NCI-H2196 (cell line): ENCODE results near the gene ADGRG7.
A peak's percentile ranks its signal among the peaks of the same experiment; 100 is the strongest.

ENCODE experiments used
- DNase-seq: peaks from one replicate; lab custom pipeline; 2025; ENCODE audit not compliant: unreplicated experiment; lab: John Stamatoyannopoulos, UW

Gene ADGRG7

DNA sequence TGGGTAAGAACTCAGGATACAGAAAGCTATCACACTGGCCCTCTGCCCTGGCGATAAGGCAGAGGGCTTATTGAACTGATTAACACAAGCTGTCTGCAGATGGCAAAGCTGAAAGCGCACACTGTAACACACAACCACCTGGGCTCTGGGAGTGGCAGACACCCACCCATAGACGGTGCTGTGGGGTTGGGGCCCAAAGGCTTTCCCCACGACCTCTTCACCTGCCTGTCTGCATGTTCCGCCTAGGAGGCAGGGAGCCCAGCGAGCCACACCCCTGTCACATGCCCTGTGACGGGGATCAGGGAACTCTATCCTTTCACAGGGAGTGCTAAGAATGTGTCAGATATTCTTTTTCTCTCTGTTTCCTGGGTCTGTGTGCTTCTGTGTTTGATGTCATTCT, 87.8 kb downstream of the ADGRG7 start:
- DNase-seq: no peak

DNA sequence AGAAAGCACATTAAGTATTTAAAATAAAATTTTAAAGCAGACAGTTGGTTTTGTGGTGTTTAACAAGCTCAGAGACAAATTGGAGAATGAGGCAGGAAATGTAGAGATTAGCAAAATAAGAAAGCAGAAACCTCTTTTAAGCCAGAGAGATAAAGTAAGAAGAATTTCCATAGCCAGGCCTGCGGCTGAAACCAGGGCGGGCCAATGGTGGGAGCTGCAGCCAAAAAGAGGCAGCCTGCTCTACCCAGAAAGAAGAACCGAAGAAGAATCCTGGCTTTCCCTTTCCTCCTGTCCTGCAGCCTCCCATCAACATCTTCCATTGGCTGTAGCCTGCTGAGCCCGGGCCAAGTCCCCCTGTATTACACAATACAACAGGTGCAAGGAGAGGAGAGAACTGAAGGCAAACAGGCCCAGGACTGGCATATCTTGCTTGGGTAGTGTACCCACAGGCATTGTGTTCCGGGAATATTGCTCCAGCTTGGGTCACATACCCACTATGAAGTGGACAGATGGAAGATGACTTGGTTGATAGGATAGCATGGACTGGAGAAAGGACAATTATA, 88.4 kb downstream of the ADGRG7 start:
- DNase-seq: no peak

DNA sequence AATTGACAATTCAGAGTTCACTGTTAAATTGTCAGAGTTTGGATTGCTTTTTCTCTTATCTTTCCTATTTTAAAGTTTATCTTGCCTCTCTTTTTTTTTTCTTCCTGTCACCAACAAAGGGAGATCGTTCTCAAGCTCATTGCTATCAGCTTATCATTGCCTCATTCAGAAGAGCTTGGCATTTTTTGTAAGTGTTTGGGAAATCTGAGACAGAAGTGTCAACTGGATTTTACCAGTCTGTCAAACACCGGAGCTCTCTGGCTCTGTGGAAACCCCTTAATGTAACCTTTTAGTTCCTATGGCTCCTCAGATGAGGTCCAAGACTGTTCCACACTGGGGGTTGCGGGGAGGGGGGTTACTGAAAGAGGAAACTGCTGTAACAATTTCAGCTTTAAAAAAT, 89.3 kb downstream of the ADGRG7 start:
- DNase-seq: no peak

DNA sequence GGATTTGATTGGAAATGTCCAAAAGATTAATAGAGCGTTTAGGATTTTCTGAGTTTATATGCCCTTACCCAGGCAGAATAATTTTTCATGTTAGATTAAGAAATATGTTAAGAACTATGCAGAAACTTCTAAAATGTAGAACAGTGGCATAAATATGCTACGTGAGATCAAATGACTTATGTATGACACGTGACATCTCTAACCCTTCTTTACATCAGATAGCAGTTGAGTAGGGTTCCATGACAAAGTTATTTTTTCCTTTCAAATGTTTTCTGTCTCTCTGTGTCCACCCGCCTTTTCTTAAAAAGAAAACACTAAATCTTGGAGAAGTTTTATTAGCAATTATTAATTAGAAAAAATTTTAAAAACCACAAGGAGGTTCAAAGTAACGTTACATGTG, 91.3 kb downstream of the ADGRG7 start:
- DNase-seq: no peak

DNA sequence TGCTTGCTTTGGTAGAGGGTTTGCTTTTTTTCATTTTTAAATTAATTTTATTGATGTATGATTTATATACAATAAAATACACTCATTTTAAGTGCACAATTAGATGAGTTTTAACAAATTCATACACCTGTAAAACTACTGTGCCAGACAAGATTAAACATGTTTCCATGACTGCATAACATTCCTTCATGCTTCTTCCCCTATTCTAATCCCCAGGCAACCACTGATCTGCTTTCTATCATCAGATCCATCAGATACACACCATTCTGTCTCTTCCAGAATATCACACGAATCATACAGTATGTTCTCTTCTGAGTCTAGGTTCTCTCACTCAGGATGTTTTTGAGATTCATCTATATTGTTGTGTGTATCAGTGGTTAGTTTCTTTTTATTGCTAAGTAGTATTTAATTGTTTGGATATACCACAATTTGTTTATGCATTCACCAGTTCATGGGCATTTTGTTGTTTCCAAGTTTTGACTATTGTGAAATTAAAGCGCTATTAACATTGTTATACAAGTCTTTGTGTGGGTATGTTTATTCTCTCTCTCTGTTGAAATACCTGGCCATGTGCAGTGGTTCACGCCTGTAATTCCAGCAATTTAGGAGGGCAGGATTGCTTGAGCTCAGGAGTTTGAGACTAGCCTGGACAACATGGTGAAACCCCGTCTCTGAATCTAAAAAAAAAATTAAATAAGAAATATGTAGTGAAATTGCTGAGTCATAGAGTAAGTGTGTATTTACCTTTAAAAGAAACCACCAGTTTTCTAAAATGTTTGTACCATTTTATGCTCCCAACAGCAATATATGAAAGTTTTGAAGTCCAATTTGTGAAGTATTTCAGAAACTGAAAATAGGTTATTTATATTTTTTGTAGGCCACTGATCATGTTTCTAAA, 92.9 kb downstream of the ADGRG7 start:
- no peak for DNase-seq

DNA sequence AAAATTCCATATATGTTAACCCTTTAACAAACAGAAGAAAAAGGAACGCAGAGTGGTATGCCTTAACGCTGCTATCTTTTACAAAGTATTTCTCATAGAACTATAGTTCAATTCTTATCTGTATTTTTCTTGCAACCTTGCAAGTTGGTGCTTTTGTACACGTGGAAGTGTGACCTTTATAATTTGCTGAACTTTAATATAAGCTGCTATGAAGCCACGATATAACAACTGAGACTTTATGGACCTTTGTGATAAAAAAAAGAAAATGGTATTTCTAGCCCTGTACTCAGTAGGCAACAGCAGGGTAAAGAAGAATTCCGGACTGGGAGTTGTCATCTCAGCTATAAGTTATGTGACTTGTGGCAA, 93.6 kb downstream of the ADGRG7 start:
- no peak for DNase-seq

DNA sequence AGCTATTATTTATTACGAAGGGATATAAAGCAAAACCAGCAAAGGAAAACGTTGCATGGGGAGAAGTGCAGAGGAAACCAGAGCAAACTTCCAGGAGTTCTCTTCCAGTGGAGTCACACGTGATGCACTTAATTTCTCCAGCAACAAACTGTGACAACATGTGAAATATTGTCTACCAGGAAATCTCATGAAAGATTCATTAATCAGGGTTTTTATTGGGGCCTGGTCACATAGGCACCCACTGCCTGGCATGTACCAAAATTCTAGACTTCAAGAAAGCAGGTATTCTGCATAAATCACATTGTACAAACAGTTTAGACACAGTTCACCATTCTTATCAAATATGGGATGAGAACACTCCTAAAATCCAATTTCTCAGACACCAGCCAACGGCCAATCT, 94.5 kb downstream of the ADGRG7 start:
- no peak for DNase-seq

DNA sequence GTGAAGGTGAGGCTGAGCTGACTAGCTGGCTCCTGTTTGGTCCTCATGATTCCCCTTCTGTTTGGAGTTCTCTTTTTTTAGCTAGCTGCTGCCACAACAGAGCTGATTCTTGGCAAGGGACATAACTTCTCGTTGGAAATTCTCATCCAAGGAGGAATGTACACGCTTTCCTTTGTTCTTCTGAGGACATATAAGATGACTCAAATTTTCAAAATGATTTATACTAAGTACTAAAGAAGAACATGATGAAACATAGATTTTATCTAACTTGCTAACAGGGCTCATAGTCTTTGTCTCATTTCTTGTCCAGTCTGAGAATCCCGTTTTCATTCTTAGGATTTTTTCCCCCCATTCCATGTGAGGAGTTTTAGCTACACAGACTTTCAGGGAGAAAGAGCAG, 97.0 kb downstream of the ADGRG7 start:
- no peak for DNase-seq

DNA sequence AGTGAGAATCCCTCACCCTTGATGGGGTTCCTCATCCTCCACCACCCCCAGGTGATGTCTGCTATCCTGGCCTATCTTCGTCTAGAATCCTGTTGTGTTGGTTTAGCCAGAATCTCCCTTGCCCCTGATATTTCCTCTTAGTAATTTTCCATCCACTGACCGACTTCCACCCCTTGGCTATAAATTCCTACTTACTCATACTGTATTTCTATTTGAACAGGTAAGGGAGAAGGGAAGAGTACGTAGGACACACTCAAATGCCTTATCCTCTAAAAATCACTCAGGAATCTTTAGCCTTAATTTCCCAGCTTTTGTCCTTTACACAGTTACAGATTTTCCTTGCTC, 99.2 kb downstream of the ADGRG7 start:
- DNase-seq: no peak

DNA sequence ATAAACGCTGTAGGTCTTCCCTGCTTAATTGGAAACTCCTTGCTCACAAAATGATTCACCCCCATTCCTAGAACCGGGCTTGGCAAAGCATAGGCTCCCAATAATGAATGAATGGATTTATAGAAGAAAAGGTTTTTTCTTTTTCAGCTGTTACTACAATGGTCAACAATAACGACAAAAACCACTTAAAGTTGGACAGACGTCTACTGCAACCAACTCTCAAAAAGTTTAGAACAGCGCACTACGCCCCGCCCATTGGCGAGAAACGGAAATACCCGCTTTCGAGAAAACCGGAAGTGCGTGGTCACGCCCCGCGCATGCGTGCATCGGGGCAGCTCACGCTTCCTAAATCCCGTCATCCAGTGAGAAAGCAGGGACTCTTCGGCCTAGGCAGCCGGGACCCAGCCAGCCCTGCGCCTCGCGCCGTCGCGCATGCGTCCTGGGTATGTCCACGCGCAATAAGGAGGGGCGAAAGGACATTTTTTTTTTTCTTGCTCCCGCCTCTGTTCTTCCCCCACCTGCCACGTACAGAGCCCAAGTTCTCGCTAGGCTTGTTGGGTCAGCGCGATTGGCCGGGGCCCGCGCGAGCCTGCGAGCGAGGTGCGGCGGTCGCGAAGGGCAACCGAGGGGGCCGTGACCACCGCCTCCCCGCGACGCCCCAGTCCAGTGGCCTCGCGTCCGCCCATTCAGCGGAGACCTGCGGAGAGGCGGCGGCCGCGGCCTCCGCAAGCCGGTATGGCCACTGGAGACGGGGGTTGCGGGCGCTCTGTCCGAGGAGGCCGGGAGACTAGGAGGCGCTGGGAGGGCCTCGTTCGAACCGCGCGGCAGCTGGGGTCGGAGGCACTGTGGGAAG, 99.8 kb downstream of the ADGRG7 start, which contains the start of gene TFG:
TSS of gene TFG (plus strand) at position 506 of the 853 bp plus-strand sequence. CDS start 4,192 bp downstream, outside the sequence.
- peak; percentile 100 for DNase-seq

DNA sequence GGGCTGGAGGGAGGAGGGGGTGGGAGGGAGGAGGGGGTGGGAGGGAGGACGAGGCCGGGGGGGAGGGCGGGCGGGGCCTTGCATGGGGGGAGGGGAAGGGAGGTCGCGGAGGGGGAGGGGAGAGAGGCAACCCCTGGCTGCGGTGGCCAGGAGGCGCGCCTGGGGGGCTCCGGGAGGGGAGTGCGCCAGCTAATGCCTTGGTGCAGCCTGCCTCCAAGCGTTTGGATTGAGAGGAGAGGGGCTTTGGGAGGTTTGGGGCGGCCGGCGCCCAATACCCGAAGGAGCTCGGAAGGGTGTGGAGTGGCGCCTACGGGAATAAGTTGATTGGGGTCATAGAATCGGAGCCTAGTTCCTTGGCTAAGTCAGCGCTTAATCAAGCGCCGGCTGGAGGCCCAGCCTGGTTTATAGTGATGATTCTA, 100.5 kb downstream of the ADGRG7 start:
- no peak for DNase-seq

DNA sequence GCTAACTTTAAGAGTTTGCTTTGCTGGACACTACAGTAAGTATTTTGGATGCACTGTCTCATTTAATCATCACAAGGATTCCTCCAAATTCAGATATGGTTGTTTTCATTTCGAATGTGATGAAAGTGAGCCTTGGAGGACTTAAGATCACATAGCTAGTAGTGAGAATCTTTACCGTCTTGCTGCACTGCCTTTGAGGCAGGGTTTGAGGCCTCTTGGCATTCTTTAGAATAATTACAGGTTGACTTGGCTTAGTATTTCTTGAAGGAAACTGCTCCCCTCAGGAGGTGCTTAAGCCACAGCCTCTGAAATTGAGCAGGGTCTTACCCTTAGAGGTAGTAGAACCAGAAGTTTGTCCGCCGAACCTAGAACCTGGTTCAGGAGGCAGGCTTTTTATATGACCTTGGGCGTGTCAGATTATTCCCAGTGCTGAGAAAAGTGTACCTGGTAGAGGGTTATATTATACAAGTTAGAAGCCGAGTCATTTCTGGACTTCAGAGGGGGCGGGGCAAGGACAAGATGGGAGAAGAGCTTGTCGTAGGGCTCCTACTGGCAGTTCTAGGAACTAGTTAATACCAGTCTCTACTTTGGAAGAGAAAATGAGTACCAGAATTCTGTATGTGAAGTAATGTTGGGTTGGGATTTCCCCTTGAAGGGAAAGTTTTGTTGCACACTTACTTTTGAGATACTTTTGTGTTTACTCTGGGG, 101.0 kb downstream of the ADGRG7 start:
- DNase-seq: peak; percentile 24

DNA sequence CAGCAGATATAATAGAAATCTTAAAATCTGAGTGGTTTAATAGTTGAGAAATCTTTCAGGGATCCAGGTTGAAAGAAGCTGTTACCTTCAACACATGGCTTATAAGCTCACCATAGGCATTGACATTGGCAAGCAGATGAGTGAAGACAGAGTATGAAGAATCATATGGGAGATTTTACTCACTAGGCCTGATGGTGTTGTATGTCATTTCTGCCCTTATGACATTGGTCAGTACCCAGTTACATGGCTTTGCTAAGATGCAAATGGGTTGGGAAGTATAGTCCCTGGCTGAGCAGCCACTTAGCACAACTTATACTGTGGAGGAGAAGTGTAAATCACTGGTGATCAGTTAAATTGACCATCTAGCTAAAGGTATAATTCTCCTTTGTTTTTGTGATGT, 105.8 kb downstream of the ADGRG7 start:
- no peak for DNase-seq

DNA sequence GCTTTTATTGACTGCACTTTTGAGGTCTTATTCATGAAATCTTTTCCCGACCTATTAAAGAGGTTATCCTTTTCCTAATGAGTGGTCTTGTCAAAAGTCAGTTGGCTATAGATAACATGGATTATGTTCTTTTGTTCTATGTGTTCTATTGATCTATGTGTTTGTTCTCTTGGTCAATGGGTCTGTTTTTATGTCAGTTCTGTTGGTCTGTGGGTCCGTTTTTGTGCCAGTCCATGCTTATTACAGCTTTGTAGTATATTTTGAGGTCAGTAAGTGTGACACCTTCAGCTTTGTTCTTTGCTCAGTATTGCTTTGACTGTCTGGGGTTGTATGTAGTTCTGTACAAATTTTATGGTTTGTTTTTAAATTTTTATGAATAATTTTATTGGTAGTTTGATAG, 107.7 kb downstream of the ADGRG7 start:
- no peak for DNase-seq

DNA sequence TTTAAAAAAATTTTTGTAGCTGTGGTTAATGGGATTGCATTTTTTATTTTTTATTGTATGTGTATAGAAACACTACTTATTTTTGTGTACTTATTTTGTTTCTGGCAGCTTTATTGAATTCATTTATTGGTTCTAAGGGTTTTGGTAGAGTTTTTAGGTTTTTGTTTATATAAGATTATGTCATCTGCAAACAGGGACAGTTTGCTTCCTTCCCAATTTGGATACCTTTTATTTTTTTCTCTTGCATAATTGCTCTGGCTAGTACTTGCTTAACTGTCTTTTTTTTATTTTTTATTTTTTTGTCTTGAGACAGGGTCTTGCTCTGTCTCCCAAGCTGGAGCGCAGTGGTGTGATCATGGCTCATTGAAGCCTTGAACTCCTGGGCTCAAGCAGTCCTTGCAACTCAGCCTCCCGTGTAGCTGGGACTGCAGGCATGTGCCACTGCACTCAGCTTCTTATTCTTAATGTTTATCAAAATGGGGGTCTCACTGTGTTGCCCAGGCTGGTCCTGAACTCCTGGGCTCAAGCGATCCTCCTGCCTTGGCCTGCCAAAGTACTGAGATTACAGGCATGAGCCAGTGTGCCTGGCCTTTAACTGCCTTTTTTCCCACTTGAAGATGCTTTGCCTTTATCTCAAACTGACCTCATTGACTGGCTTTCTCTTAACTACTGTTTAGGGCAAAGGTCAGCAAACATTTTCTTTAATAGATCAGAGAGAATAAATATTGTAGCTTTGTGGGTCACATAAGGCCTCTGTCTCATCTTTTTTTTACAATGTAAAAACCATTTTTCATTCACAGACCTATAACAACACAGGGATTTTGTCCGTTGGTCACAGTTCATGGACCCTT, 108.5 kb downstream of the ADGRG7 start:
- no peak for DNase-seq

DNA sequence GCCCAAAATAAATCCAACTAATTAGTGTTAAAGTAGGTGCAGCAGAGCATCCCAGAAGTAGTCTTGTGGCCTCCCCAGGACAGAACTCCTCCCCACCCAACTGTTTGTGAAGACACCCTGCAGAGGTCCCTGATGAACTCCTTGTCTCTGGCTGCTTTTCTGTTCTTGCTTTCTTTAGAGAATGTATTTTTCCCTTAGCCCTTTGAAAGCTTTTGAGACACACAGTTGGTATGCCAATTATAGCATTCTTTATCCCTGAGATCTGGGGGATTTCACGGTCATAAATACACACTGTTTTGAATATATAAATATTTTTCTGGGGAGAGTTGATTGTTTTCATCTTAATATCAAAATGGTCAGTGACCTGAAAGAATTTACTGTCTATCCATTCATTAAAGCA, 109.7 kb downstream of the ADGRG7 start:
- DNase-seq: no peak

DNA sequence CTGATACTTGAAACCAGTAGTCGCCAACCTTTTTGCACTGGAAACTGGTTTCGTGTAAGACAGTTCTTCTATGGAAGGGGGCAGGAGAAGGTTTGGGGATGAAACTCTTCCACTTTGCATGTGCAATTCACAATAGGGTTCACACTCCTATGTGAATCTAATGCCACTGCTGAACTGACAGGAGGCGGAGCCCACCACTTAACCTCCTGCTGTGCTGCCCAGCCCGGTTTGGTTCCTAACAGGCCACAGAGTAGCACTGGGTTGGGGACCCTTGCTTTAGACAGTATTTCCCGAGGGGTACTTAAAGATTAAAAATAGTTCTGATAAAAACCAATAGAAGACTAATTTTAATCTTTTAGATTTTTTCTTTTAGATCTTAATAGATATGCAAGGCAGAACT, 111.0 kb downstream of the ADGRG7 start:
- DNase-seq: no peak

DNA sequence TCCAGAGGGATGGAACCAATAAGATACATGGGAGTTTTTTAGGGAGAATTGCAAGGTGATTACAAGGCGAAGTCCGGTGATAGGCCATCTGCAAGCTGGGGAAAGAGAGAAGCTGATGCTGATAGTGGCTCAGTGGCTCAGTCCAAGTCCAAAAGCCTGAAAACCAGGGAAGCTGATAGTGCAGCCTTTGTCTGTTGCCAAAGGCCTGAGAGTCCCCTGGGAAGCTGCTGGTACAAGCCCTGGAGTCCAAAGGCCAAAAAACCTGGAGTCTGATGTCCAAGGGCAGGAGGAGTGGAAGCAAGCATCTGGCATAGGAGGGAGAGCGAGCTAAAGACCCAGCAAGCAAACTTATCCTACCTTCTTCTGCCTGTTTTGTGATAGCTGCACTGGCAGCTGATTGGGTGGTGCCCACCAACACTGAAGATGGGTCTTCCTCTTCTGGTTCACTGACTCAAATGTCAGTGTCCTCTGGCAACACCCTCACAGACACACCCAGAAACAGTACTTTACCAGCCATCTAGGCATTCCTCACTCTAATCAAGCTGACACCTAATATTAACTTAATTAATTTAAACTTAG, 116.6 kb downstream of the ADGRG7 start:
- no peak for DNase-seq

DNA sequence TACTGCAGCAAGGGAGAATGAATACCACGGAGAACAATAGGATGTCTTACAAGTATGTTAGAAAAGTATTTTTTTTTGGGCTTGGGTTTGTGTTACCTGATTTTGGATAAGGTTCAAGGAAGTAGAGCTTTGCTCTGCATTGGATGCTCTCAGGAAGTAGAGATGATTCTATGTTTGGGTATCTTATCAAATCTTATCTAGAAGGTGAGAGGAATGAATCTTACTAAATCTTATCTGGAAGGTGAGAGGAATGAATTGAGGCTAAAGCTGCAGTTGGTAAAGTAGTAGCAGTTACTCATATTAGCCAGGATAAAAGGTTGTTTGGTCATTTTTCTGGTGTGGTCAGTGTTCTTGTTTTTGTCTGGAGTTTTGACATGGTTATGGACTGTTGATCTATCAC, 117.3 kb downstream of the ADGRG7 start:
- DNase-seq: no peak

DNA sequence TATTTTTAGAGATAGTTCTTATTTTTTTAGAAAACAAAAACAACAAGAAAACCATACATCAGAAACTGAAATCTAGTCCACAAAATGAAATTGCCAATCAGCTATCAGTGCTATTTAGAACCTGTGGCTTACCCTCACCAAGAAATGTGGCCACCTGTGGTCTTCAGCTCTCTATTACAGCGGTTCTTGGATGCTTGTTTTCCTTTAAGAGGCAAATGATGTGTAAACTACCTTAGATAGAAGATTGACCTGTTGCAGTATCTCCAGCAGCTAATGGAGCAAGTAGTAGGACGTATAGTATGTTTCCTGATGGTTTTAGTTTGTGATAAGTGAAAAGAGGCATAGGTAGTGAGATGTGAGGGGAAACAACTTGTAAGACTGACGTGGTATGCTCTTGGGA, 121.1 kb downstream of the ADGRG7 start:
- DNase-seq: no peak
